Measurements from ENCODE around the gene IGF2BP3. TPM values are rescaled to one million over a fixed set of nuclear protein-coding genes. Genes with fewer than 3 reads are reported as not detected.

IGF2BP3 gene
- total RNA-seq, 1 donor from 2014 or later = 242 TPM

DNA sequence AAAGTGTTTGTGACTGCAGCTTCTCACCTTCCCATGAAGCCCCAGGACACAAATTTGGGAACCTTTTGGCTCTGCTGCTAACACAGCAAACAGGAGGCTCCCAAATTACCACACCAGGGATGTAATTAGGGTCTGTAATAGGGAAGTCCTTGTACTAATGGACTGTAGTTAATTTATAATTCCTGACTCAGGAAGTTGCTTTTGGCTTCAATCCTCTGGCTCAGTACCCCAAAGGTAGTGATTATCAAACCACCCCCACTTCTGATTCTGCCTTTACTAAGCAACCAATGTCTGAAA lies 174.9 kb downstream of the IGF2BP3 start:
- peaks cover 12% of the 10 kb centered on the region for H3K79me2 ChIP-seq (ENCODE audit: low read depth)
- peaks cover 7% of the 10 kb centered on the region for H3K4me1 ChIP-seq
- Mint-ChIP-seq H3K27ac (no peak overlapping the region), H3K4me1 (peaks cover 27% of the 10 kb centered on the region), H3K4me3 (no peak overlapping the region), H3K27me3 (ENCODE audit: insufficient read depth, low read depth) (peaks cover 11% of the 10 kb centered on the region), H3K9me3 (no peaks in the 10 kb centered on the region), H3K36me3 (no peaks in the 10 kb centered on the region)
- TF ChIP-seq, protein P1, sequence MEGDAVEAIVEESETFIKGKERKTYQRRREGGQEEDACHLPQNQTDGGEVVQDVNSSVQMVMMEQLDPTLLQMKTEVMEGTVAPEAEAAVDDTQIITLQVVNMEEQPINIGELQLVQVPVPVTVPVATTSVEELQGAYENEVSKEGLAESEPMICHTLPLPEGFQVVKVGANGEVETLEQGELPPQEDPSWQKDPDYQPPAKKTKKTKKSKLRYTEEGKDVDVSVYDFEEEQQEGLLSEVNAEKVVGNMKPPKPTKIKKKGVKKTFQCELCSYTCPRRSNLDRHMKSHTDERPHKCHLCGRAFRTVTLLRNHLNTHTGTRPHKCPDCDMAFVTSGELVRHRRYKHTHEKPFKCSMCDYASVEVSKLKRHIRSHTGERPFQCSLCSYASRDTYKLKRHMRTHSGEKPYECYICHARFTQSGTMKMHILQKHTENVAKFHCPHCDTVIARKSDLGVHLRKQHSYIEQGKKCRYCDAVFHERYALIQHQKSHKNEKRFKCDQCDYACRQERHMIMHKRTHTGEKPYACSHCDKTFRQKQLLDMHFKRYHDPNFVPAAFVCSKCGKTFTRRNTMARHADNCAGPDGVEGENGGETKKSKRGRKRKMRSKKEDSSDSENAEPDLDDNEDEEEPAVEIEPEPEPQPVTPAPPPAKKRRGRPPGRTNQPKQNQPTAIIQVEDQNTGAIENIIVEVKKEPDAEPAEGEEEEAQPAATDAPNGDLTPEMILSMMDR (IDR thresholded peaks at IDR 0.05) = no peak
- no peak for TF ChIP-seq EZH2 (IDR thresholded peaks at IDR 0.05)
- TF ChIP-seq EZH2phosphoT487 (IDR thresholded peaks at IDR 0.05) = no peak
- no peak overlapping the region for H3K9ac ChIP-seq
- no peak for DNase-seq (ENCODE audit: low spot score)
- H3K4me3 ChIP-seq = no peak overlapping the region
- H2AFZ ChIP-seq (replicated peaks) = no peak overlapping the region
- H3K27me3 ChIP-seq = no peaks in the 10 kb centered on the region
- no peak overlapping the region for H3K27ac ChIP-seq
- no peaks in the 10 kb centered on the region for H3K36me3 ChIP-seq
- H3K4me2 ChIP-seq = no peak overlapping the region
- peaks cover 7% of the 10 kb centered on the region for H3F3A ChIP-seq (ENCODE audit: low read depth)
- H3K9me3 ChIP-seq (ENCODE audit: low read depth) = no peaks in the 10 kb centered on the region
- peaks cover 8% of the 10 kb centered on the region for H4K20me1 ChIP-seq (ENCODE audit: low read depth)

DNA sequence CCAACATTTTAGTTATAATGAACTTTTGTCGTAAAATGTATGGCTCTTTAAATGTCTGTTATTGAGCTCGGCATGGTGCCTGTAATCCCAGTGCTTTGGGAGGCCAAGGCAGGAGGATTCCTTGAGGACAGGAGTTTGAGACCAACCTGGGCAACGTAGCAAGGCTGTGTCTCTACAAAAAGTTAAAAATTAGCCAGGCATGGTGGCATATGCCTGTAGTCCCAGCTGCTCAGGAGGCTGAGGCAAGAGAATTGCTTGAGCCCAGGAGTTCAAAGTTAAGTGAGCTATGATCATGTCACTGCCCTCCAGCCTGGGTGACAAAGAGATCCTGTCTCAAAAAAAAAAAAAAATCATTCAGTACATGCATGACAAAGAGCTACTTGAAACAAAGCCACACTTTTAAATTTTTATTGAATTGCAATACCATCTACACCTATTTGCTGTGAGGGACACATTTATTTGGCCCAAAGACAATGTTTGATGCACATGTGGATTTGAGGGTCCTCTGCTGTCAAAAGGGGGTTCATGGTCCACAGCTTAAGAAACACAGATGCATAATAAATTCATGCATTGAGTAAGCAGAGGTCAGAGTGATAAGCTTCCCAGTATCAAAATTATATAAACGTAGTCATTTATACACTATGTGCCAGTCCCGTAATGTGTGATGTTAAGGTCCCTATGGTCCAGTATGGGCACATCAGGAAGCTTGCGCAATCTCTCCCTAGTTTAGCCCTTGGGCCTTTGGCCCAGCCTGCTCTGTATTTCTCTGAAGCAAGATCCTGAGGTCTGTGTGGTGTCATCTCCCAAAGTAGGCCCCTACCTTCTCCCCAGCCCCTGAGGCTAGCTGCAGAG lies 175.5 kb downstream of the IGF2BP3 start:
- H3K27ac Mint-ChIP-seq = no peak overlapping the region
- H3K36me3 Mint-ChIP-seq = no peaks in the 10 kb centered on the region
- TF ChIP-seq EZH2 (IDR thresholded peaks at IDR 0.05) (no peak), EZH2phosphoT487 (IDR thresholded peaks at IDR 0.05) (no peak)
- TF ChIP-seq, protein P1 (IDR thresholded peaks at IDR 0.05) = no peak

DNA sequence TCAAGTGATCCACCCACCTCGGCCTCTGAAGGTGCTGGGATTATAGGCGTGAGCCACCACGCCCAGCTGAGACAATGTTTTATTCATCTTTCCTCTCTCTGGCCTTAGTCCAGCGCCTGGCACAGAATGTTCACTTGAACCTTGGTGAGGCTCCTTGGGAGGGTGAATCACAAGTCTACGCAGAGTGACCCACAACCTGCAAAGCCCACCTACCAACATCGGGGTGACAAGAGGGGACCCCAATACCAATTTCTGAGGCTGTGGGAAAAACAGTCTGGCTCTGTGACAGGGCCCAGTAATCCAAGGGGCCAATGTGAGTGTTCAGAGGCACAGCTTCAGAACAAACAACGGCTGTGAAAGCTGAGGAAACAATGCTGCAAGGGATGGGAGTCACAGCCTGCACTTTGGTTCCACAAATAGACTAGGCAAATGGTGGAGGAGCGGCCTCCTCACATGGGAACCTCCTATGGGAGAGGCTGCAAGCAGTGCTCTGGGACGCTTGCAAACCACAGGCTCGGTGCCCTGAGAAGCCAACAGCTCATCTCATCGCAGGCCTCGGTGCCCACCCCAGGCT lies 176.7 kb downstream of the IGF2BP3 start:
- H3K27me3 ChIP-seq = no peaks in the 10 kb centered on the region
- no peak overlapping the region for H3K4me2 ChIP-seq
- H3K79me2 ChIP-seq (ENCODE audit: low read depth) = no peaks in the 10 kb centered on the region
- Mint-ChIP-seq H3K9me3 (no peaks in the 10 kb centered on the region), H3K36me3 (no peaks in the 10 kb centered on the region), H3K27me3 (ENCODE audit: insufficient read depth, low read depth) (peaks cover 9% of the 10 kb centered on the region), H3K4me1 (peaks cover 15% of the 10 kb centered on the region), H3K27ac (no peak overlapping the region), H3K4me3 (no peak overlapping the region)
- H2AFZ ChIP-seq (replicated peaks) = no peak overlapping the region
- H4K20me1 ChIP-seq (ENCODE audit: low read depth) = no peaks in the 10 kb centered on the region
- TF ChIP-seq, protein P1 (IDR thresholded peaks at IDR 0.05) = no peak
- no peak for TF ChIP-seq EZH2phosphoT487 (IDR thresholded peaks at IDR 0.05)
- no peak for TF ChIP-seq EZH2 (IDR thresholded peaks at IDR 0.05)
- no peak for DNase-seq (ENCODE audit: low spot score)
- H3K4me3 ChIP-seq = no peak overlapping the region
- H3K36me3 ChIP-seq = no peaks in the 10 kb centered on the region
- H3K27ac ChIP-seq = no peak overlapping the region
- peaks cover 7% of the 10 kb centered on the region for H3F3A ChIP-seq (ENCODE audit: low read depth)
- peaks cover 4% of the 10 kb centered on the region for H3K4me1 ChIP-seq
- H3K9me3 ChIP-seq (ENCODE audit: low read depth) = no peaks in the 10 kb centered on the region
- no peak overlapping the region for H3K9ac ChIP-seq

More for the DNA sequence above, 175.5 kb downstream of the IGF2BP3 start:
- H3K36me3 ChIP-seq = no peaks in the 10 kb centered on the region
- no peak for DNase-seq (ENCODE audit: low spot score)
- H3K4me3 ChIP-seq = no peak overlapping the region
- no peaks in the 10 kb centered on the region for H3K27me3 ChIP-seq
- Mint-ChIP-seq H3K4me1 (peaks cover 21% of the 10 kb centered on the region), H3K9me3 (no peaks in the 10 kb centered on the region), H3K4me3 (no peak overlapping the region), H3K27me3 (ENCODE audit: insufficient read depth, low read depth) (peaks cover 11% of the 10 kb centered on the region)
- no peak overlapping the region for H3K27ac ChIP-seq
- no peak overlapping the region for H3K9ac ChIP-seq
- no peak overlapping the region for H3K4me2 ChIP-seq
- H3K79me2 ChIP-seq (ENCODE audit: low read depth) = peaks cover 6% of the 10 kb centered on the region
- H3K4me1 ChIP-seq = peaks cover 4% of the 10 kb centered on the region
- H3F3A ChIP-seq (ENCODE audit: low read depth) = peaks cover 7% of the 10 kb centered on the region
- no peak overlapping the region for H2AFZ ChIP-seq (replicated peaks)
- H4K20me1 ChIP-seq (ENCODE audit: low read depth) = peaks cover 2% of the 10 kb centered on the region
- H3K9me3 ChIP-seq (ENCODE audit: low read depth) = no peaks in the 10 kb centered on the region

Measured in neural progenitor cell (in vitro differentiated cells).